T-cell (primary cell): ENCODE data around the gene BRINP3. TPM values are rescaled to one million over a fixed set of nuclear protein-coding genes. Genes with fewer than 3 reads are reported as not detected.

Experiments used
- ATAC-seq, 4 experiments: fragments of 200-7000 bp in 3 of 4; fragments of 150-1000 bp in 1 of 4; cut with Tn5 transposase; replicated peaks in 1 of 4; 1 replicate in 3 of 4; 2 replicates in 1 of 4; pipeline ENCODE4 v1.10.0; 2021; ENCODE audit warnings: moderate library complexity in 3 of 4, mild to moderate bottlenecking in 2 of 4, moderate number of reproducible peaks in 1 of 4
- CTCF ChIA-PET, 2 donors: fragments of 300-600 bp; sonication (Branson Sonifier 250); formaldehyde crosslinking; loops; one replicate each; lab custom pipeline; 2022; ENCODE audit warnings: antibody characterized with exemption in 2 of 2; lab: Charles Lee
- POLR2A ChIA-PET, 2 donors: fragments of 300-600 bp; sonication (Branson Sonifier 250); formaldehyde crosslinking; loops; one replicate each; lab custom pipeline; 2022; ENCODE audit warnings: antibody characterized with exemption in 2 of 2; lab: Charles Lee
- DNase-seq, 35 experiments: peaks; one replicate each; pipeline versions ENCODE4 v3.0.0 to v3.0.0-alpha.2; 2013 to 2023
- H3K27ac ChIP-seq: one replicate; pipeline ENCODE4 v1.5.1; 2013; ENCODE audit warnings: low read length
- H3K27me3 ChIP-seq, 2 experiments: replicated peaks in 1 of 2; 1 replicate in 1 of 2; 2 replicates in 1 of 2; pipeline versions ENCODE4 v1.6.1 to v1.7.0; 2013; ENCODE audit warnings: low read length in 1 of 2, mixed read lengths in 1 of 2; ENCODE audit not compliant: control insufficient read depth in 2 of 2, insufficient read depth in 2 of 2; ENCODE audit errors: extremely low read depth in 1 of 2
- H3K36me3 ChIP-seq, 2 donors: 1 replicate in 1 of 2; 2 replicates in 1 of 2; pipeline versions ENCODE4 v1.6.1 to v1.7.0; 2013; ENCODE audit warnings: low read length in 1 of 2; ENCODE audit not compliant: control insufficient read depth in 2 of 2, insufficient read depth in 1 of 2; ENCODE audit errors: extremely low read depth in 1 of 2
- H3K4me1 ChIP-seq, 2 experiments: 1 replicate in 1 of 2; 2 replicates in 1 of 2; pipeline versions ENCODE4 v1.6.1 to v1.7.0; 2013; ENCODE audit warnings: low read length in 2 of 2, mixed read lengths in 1 of 2; ENCODE audit not compliant: insufficient read depth in 2 of 2, control insufficient read depth in 1 of 2; ENCODE audit errors: extremely low read depth in 1 of 2
- H3K4me3 ChIP-seq, 2 donors: 1 replicate in 1 of 2; 2 replicates in 1 of 2; pipeline versions ENCODE4 v1.5.1 to v1.7.0; 2013; ENCODE audit warnings: mild to moderate bottlenecking in 2 of 2, low read length in 1 of 2, moderate library complexity in 1 of 2; ENCODE audit not compliant: control insufficient read depth in 1 of 2; ENCODE audit errors: extremely low read depth in 1 of 2
- H3K9me3 ChIP-seq: 2 replicates; pipeline ENCODE4 v1.7.0; 2013
- H3K27ac Mint-ChIP-seq, 2 donors: one replicate each; pipeline ENCODE4 v1.8.0; 2020 to 2021; ENCODE audit warnings: mild to moderate bottlenecking in 2 of 2, mixed read lengths in 2 of 2
- H3K27me3 Mint-ChIP-seq, 2 donors: one replicate each; pipeline ENCODE4 v1.8.0; 2021 to 2022; ENCODE audit warnings: mixed read lengths in 2 of 2
- H3K36me3 Mint-ChIP-seq: one replicate; pipeline ENCODE4 v1.8.0; 2021; ENCODE audit warnings: mixed read lengths
- H3K4me1 Mint-ChIP-seq, 3 donors: one replicate each; pipeline ENCODE4 v1.8.0; 2020 to 2022; ENCODE audit warnings: mixed read lengths in 3 of 3, mild to moderate bottlenecking in 1 of 3
- H3K4me3 Mint-ChIP-seq, 3 donors: one replicate each; pipeline ENCODE4 v1.8.0; 2020 to 2022; ENCODE audit warnings: mild to moderate bottlenecking in 3 of 3, mixed read lengths in 3 of 3, moderate library complexity in 3 of 3
- H3K9me3 Mint-ChIP-seq, 3 donors: one replicate each; pipeline ENCODE4 v1.8.0; 2020 to 2022; ENCODE audit warnings: mixed read lengths in 3 of 3
- WGBS: methylation state at CpG from one replicate; pipeline ENCODE4 v1.1.5; 2013; ENCODE audit warnings: missing lambda C conversion rate; ENCODE audit not compliant: insufficient coverage; 5-methylcytosine and 5-hydroxymethylcytosine counted together
- total RNA-seq, 35 experiments: library from RNA in 6 of 35; stranded (reverse) in 6 of 35; fragments of 120-200 nt in 1 of 35; gene quantifications; one replicate each; pipeline versions ENCODE4 v1.2.1 to v1.2.4 and lab custom pipeline; 2013 to 2026

BRINP3 gene
- total RNA-seq, 5 donors from 2014 or later (not counting 1 experiment from before 2014, with no cell fraction given), result not detected

DNA sequence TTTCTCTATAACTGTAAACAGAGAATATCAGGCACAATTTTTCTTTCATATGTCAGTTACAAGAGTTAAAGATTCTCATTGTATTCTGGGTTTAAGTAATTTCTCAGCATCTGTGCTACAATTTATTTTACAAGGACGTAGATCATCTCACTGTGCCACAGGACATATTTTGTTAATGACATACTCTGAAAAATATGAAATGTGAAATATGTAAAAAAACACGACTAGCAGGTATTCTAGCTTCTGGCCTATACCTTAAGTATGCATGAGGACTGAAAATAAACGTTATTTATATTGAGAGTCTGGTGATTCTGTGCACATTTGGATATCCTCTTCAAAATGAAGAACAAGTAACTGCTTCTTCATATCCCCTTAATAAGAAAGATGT, 308.8 kb downstream of the BRINP3 start:
- Histone ChIP-seq H3K4me1 (no peaks in the 10 kb centered on the region), H3K9me3 (no peaks in the 10 kb centered on the region), H3K27me3 (no peaks in the 10 kb centered on the region), H3K36me3 (no peaks in the 10 kb centered on the region), H3K4me3 (no peak overlapping the region), H3K27ac (no peak overlapping the region)
- WGBS, result no CpG with 5 or more reads among the region's 3 CpGs
- no peak overlapping the region for H3K27ac Mint-ChIP-seq
- ChIA-PET POLR2A (no interaction called here), CTCF (no interaction called here)
- ATAC-seq, result no peak
- H3K4me3 Mint-ChIP-seq, result no peak overlapping the region
- H3K27me3 Mint-ChIP-seq, result no peaks in the 10 kb centered on the region
- H3K36me3 Mint-ChIP-seq, result no peaks in the 10 kb centered on the region
- peaks cover 4 to 11% (median 11%) of the 10 kb centered on the region in 3 donors for H3K9me3 Mint-ChIP-seq
- no peak for DNase-seq
- no peaks in the 10 kb centered on the region for H3K4me1 Mint-ChIP-seq

DNA sequence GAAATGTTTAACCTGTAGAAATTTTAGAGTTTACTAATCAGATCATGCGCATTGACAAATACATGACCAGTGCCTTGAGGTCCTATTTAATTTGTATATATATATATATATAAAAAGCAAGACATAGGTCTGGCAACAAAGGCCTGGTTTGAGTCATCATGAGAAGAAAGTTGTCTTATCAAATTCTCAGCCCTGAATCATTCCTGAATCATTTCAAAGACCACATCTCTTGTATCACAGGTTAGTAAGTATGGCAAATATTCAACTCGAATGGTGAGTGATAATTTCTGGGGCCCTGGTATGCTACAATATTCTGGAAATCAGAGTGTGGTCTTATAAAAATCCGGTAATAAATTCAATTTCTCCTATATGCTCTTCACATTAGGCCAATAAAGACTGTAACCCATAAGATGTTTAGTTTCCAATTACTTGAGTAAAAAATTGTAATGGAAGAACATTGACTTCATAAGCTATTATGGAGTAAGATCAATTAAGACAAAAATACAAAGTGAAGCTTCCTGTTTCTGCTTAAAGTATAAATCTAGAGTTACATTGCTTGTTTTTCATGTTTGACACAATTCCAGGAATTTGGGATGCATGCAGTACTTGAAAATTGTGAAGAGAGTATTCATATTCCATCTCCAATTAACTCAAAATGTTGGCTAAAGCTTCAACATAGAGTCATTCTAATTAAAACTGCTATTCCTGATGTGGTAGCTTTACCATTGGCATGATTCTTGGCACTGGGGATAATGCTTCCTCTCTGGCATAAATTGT, 309.4 kb downstream of the BRINP3 start:
- Histone ChIP-seq H3K27ac (no peak overlapping the region), H3K36me3 (no peaks in the 10 kb centered on the region), H3K4me3 (no peak overlapping the region), H3K9me3 (no peaks in the 10 kb centered on the region), H3K27me3 (no peaks in the 10 kb centered on the region), H3K4me1 (no peaks in the 10 kb centered on the region)
- no peaks in the 10 kb centered on the region for H3K4me1 Mint-ChIP-seq
- H3K9me3 Mint-ChIP-seq, result peaks cover 4 to 11% (median 11%) of the 10 kb centered on the region in 3 donors
- no peaks in the 10 kb centered on the region for H3K36me3 Mint-ChIP-seq
- ChIA-PET POLR2A (no interaction called here), CTCF (no interaction called here)
- no peaks in the 10 kb centered on the region for H3K27me3 Mint-ChIP-seq
- no peak for DNase-seq
- no peak overlapping the region for H3K4me3 Mint-ChIP-seq
- no peak overlapping the region for H3K27ac Mint-ChIP-seq
- ATAC-seq, result no peak
- WGBS, result no CpG with 5 or more reads among the region's 3 CpGs

GRCh38 chr1:190159146-190159545, 318.5 kb downstream of the BRINP3 start:
- H3K9me3 ChIP-seq, result no peaks in the 10 kb centered on the region
- ChIA-PET POLR2A (no interaction called here), CTCF (no interaction called here)
- peaks cover 0 to 16% (median 11%) of the 10 kb centered on the region in 3 donors for H3K9me3 Mint-ChIP-seq
- no peaks in the 10 kb centered on the region for H3K4me1 ChIP-seq
- WGBS, result no CpG with 5 or more reads among the region's 2 CpGs
- ATAC-seq (no peak), DNase-seq (no peak)
- no peak overlapping the region for H3K4me3 ChIP-seq
- no peaks in the 10 kb centered on the region for H3K36me3 ChIP-seq
- H3K27me3 Mint-ChIP-seq, result no peaks in the 10 kb centered on the region
- H3K4me3 Mint-ChIP-seq, result no peak overlapping the region
- no peak overlapping the region for H3K27ac ChIP-seq
- H3K4me1 Mint-ChIP-seq, result no peaks in the 10 kb centered on the region
- no peaks in the 10 kb centered on the region for H3K36me3 Mint-ChIP-seq
- H3K27me3 ChIP-seq, result no peaks in the 10 kb centered on the region
- no peak overlapping the region for H3K27ac Mint-ChIP-seq

DNA sequence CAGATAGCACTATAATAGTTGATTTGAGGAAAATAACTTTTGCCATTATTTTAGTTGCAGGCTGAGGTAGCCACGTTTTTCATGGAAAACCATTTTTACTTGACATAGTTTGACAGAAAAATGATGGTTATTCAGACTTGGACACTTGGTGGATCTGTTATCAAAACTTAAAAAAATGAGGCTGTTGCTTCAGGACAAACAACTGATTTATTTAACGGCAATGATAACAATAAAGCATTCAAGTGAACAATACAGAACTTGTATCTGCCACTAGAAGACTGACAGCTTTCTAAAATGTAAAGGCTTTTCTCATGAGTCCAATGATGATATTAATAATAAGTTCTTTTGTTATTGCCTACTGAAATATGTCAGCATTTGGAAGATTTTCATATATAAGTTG, 322.9 kb downstream of the BRINP3 start:
- Histone ChIP-seq H3K27me3 (no peaks in the 10 kb centered on the region), H3K36me3 (no peaks in the 10 kb centered on the region), H3K4me3 (no peak overlapping the region), H3K4me1 (no peaks in the 10 kb centered on the region), H3K27ac (no peak overlapping the region), H3K9me3 (no peaks in the 10 kb centered on the region)
- POLR2A ChIA-PET, result no interaction called here
- ATAC-seq (no peak), DNase-seq (no peak)
- H3K4me3 Mint-ChIP-seq, result no peak overlapping the region
- H3K36me3 Mint-ChIP-seq, result no peaks in the 10 kb centered on the region
- WGBS, result 50% methylated on average over 2 of the region's 2 CpGs
- peaks cover 4 to 25% (median 15%) of the 10 kb centered on the region in 3 donors for H3K9me3 Mint-ChIP-seq
- CTCF ChIA-PET, result no interaction called here
- H3K27ac Mint-ChIP-seq, result no peak overlapping the region
- H3K27me3 Mint-ChIP-seq, result no peaks in the 10 kb centered on the region
- no peaks in the 10 kb centered on the region for H3K4me1 Mint-ChIP-seq

- ATAC-seq (no peak), DNase-seq (no peak)
- ChIA-PET POLR2A (no interaction called here), CTCF (no interaction called here)
- H3K4me1 Mint-ChIP-seq, result no peaks in the 10 kb centered on the region
- no CpG with 5 or more reads among the region's 2 CpGs for WGBS
- no peaks in the 10 kb centered on the region for H3K27me3 Mint-ChIP-seq
- H3K27ac Mint-ChIP-seq, result no peak overlapping the region
- peaks cover 8 to 35% (median 8%) of the 10 kb centered on the region in 3 donors for H3K9me3 Mint-ChIP-seq
- Histone ChIP-seq H3K36me3 (no peaks in the 10 kb centered on the region), H3K4me3 (no peak overlapping the region), H3K27ac (no peak overlapping the region), H3K27me3 (no peaks in the 10 kb centered on the region), H3K4me1 (no peaks in the 10 kb centered on the region), H3K9me3 (no peaks in the 10 kb centered on the region)
- no peaks in the 10 kb centered on the region for H3K36me3 Mint-ChIP-seq
- no peak overlapping the region for H3K4me3 Mint-ChIP-seq
Measured at GRCh38 chr1:190147616-190148015, 330.0 kb downstream of the BRINP3 start.

DNA sequence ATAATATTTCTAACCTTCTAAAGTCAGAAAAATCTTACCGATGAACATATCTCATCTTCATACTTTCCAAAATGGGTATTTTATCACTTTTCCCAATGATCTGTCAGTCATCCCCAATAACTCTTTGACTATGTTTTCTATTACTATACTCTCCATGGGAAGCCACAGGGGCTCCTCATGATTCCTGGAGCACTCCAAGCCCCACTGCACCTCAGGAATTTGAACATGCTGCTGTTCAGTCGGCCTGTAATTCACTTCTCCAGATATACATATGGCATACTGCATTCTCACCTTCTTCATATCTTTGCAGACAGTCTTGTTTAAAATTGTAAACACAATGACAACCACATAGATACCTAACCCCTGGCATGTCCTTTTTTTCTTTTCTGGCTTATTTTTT, 333.0 kb downstream of the BRINP3 start:
- Histone ChIP-seq H3K27ac (no peak overlapping the region), H3K9me3 (no peaks in the 10 kb centered on the region), H3K4me1 (no peaks in the 10 kb centered on the region), H3K27me3 (no peaks in the 10 kb centered on the region), H3K4me3 (no peak overlapping the region), H3K36me3 (no peaks in the 10 kb centered on the region)
- Mint-ChIP-seq H3K4me3 (no peak overlapping the region), H3K9me3 (peaks cover 6 to 31% (median 7%) of the 10 kb centered on the region in 3 donors), H3K4me1 (no peaks in the 10 kb centered on the region), H3K36me3 (no peaks in the 10 kb centered on the region), H3K27me3 (no peaks in the 10 kb centered on the region), H3K27ac (no peak overlapping the region)
- ATAC-seq, result no peak
- DNase-seq, result no peak
- 58% methylated on average over 2 of the region's 2 CpGs for WGBS
- ChIA-PET POLR2A (no interaction called here), CTCF (no interaction called here)
